SK-N-SH (cell line): Measurements from ENCODE around the gene CTNNA3. TPM values are rescaled to one million over a fixed set of nuclear protein-coding genes. Genes with fewer than 3 reads are reported as not detected.

Experiments used
- CTCF ChIA-PET: fragments of 300-600, 350-600 bp; formaldehyde crosslinking; extraction: SDS; loops from one replicate; lab custom pipeline; 2021; lab: Yijun Ruan, JAX
- POLR2A ChIA-PET: fragments of 350-600 bp; sonication (Branson Sonifier 250); formaldehyde crosslinking; extraction: SDS; loops from one replicate; lab custom pipeline; 2020; ENCODE audit warnings: antibody characterized with exemption, inconsistent platforms; lab: Yijun Ruan, JAX
- DNase-seq: peaks from one replicate; pipeline ENCODE4 v3.0.0; 2012
- H2AFZ ChIP-seq: fragments of 200-600 bp; sonication (generic); 2 replicates; pipeline ENCODE4 v1.8.1; 2016; ENCODE audit warnings: antibody characterized with exemption, mild to moderate bottlenecking, low read depth
- H3F3A ChIP-seq: fragments of 200-600 bp; sonication (generic); replicated peaks from 2 replicates; pipeline ENCODE3; 2016; ENCODE audit warnings: antibody characterized with exemption, mild to moderate bottlenecking; ENCODE audit not compliant: insufficient read depth
- H3K27ac ChIP-seq, 2 experiments: fragments of 200-500 bp in 1 of 2; fragments of 200-600 bp in 1 of 2; sonication (Bioruptor generic) in 1 of 2; sonication (generic), shearing (Covaris generic) in 1 of 2; 2 replicates each; pipeline versions ENCODE4 v1.5.1 to v1.6.1; 2014 to 2016; ENCODE audit warnings: low read depth in 2 of 2, inconsistent platforms in 1 of 2, low read length in 1 of 2, mild to moderate bottlenecking in 1 of 2, mixed read lengths in 1 of 2
- H3K27me3 ChIP-seq: fragments of 200-600 bp; sonication (generic), shearing (Covaris generic); 2 replicates; pipeline ENCODE4 v1.6.1; 2016; ENCODE audit warnings: mixed run types; ENCODE audit not compliant: insufficient read depth
- H3K36me3 ChIP-seq, 2 experiments: fragments of 200-500 bp in 1 of 2; fragments of 200-600 bp in 1 of 2; sonication (Bioruptor generic) in 1 of 2; sonication (generic) in 1 of 2; replicated peaks in 1 of 2; 2 replicates each; pipeline versions ENCODE3 to v1.5.1; 2014 to 2016; ENCODE audit warnings: low read length in 1 of 2, mild to moderate bottlenecking in 1 of 2; ENCODE audit not compliant: insufficient read depth in 2 of 2, control insufficient read depth in 1 of 2
- H3K4me1 ChIP-seq, 2 experiments: fragments of 200-500 bp in 1 of 2; fragments of 200-600 bp in 1 of 2; sonication (Bioruptor generic) in 1 of 2; sonication (generic), shearing (Covaris generic) in 1 of 2; 2 replicates each; pipeline versions ENCODE4 v1.5.1 to v1.6.1; 2014 to 2016; ENCODE audit warnings: low read depth in 1 of 2, low read length in 1 of 2, mixed run types in 1 of 2; ENCODE audit not compliant: insufficient read depth in 2 of 2, control insufficient read depth in 1 of 2
- H3K4me2 ChIP-seq: fragments of 200-600 bp; sonication (generic), shearing (Covaris generic); 2 replicates; pipeline ENCODE4 v1.6.1; 2017; ENCODE audit warnings: mixed run types
- H3K4me3 ChIP-seq, 2 experiments: fragments of 200-500 bp in 1 of 2; fragments of 200-600 bp in 1 of 2; sonication (Bioruptor generic) in 1 of 2; sonication (generic), shearing (Covaris generic) in 1 of 2; 2 replicates each; pipeline versions ENCODE4 v1.5.1 to v1.8.1; 2014 to 2016; ENCODE audit warnings: low read depth in 2 of 2, inconsistent platforms in 1 of 2, low read length in 1 of 2, mild to moderate bottlenecking in 1 of 2, mixed read lengths in 1 of 2, moderate library complexity in 1 of 2
- H3K79me2 ChIP-seq: fragments of 200-600 bp; sonication (generic); 2 replicates; pipeline ENCODE4 v1.8.1; 2017; ENCODE audit warnings: mild to moderate bottlenecking; ENCODE audit not compliant: insufficient read depth
- H3K9ac ChIP-seq: fragments of 200-600 bp; sonication (generic); 2 replicates; pipeline ENCODE4 v1.6.1; 2017; ENCODE audit warnings: mixed run types
- H3K9me2 ChIP-seq: fragments of 200-600 bp; sonication (generic); 2 replicates; pipeline ENCODE4 v1.6.1; 2017; ENCODE audit warnings: mixed run types
- H3K9me3 ChIP-seq: fragments of 200-600 bp; sonication (generic); 2 replicates; pipeline ENCODE4 v1.6.1; 2017; ENCODE audit warnings: mixed run types, mild to moderate bottlenecking, moderate library complexity
- H4K20me1 ChIP-seq: fragments of 200-600 bp; sonication (generic); 2 replicates; pipeline ENCODE4 v1.6.1; 2017; ENCODE audit warnings: mild to moderate bottlenecking, mixed run types; ENCODE audit not compliant: insufficient read depth
- EZH2phosphoT487 ChIP-seq: fragments of 200-600 bp; sonication (generic); IDR thresholded peaks from 2 replicates; pipeline ENCODE4 v1.6.1; 2017; ENCODE audit warnings: low read depth, mixed run types, mild to moderate bottlenecking, antibody characterized with exemption, moderate library complexity, borderline replicate concordance
- FOSL2 ChIP-seq: IDR thresholded peaks from 2 replicates; pipeline ENCODE4 v1.4.0; 2012; ENCODE audit warnings: low read depth, mild to moderate bottlenecking, moderate library complexity, borderline replicate concordance
- IRF3 ChIP-seq: fragments of 150-350 bp; IDR thresholded peaks from 2 replicates; pipeline ENCODE4 v1.6.1; 2016; ENCODE audit warnings: mild to moderate bottlenecking, low read depth, low read length
- JUND ChIP-seq: IDR thresholded peaks from 2 replicates; pipeline ENCODE4 v1.4.0; 2012
- MAX ChIP-seq: IDR thresholded peaks from 2 replicates; pipeline ENCODE4 v1.4.0; 2012; ENCODE audit warnings: low read depth
- MXI1 ChIP-seq: IDR thresholded peaks from 2 replicates; pipeline ENCODE4 v1.6.1; 2012; ENCODE audit warnings: mild to moderate bottlenecking, low read depth, low read length, improper control_type of control experiment
- NRF1 ChIP-seq: IDR thresholded peaks from 2 replicates; pipeline ENCODE4 v1.6.1; 2012; ENCODE audit warnings: low read depth, mild to moderate bottlenecking, low read length
- RAD21 ChIP-seq: IDR thresholded peaks from 2 replicates; pipeline ENCODE4 v1.6.1; 2012; ENCODE audit warnings: mild to moderate bottlenecking, low read length
- REST ChIP-seq: IDR thresholded peaks from 2 replicates; pipeline ENCODE4 v1.6.1; 2012; ENCODE audit warnings: mild to moderate bottlenecking, low read depth, low read length, moderate library complexity
- RFX5 ChIP-seq: IDR thresholded peaks from 2 replicates; pipeline ENCODE4 v1.6.1; 2012; ENCODE audit warnings: mild to moderate bottlenecking, improper control_type of control experiment, low read length
- RXRA ChIP-seq: IDR thresholded peaks from 2 replicates; pipeline ENCODE4 v1.4.0; 2012; ENCODE audit warnings: low read depth, mild to moderate bottlenecking, borderline replicate concordance
- SMC3 ChIP-seq: IDR thresholded peaks from 2 replicates; pipeline ENCODE4 v1.6.1; 2012; ENCODE audit warnings: low read depth, low read length, improper control_type of control experiment
- TAF1 ChIP-seq: IDR thresholded peaks from 2 replicates; pipeline ENCODE4 v1.6.1; 2012; ENCODE audit warnings: low read depth, mild to moderate bottlenecking, low read length, moderate library complexity, borderline replicate concordance
- TEAD4 ChIP-seq: IDR thresholded peaks from 2 replicates; pipeline ENCODE4 v1.4.0; 2012; ENCODE audit warnings: mild to moderate bottlenecking, borderline replicate concordance; ENCODE audit not compliant: insufficient read depth
- USF2 ChIP-seq: fragments of 150-350 bp; IDR thresholded peaks from 2 replicates; pipeline ENCODE4 v1.6.1; 2017; ENCODE audit warnings: antibody characterized with exemption, low read length, low read depth, borderline replicate concordance
- ZBTB33 ChIP-seq: IDR thresholded peaks from 2 replicates; pipeline ENCODE4 v1.4.0; 2012; ENCODE audit warnings: low read depth, borderline replicate concordance
- WGBS: methylation state at CpG from one replicate; pipeline ENCODE4 v1.1.6; 2017; ENCODE audit warnings: low lambda C conversion rate; 5-methylcytosine and 5-hydroxymethylcytosine counted together
- polyA plus RNA-seq, 3 experiments: library from polyadenylated mRNA; depleted of rRNA; stranded (reverse); fragments of >200 nt; gene quantifications; 2 replicates each; pipeline ENCODE4 v1.2.3, GENCODE V29; 2012

CTNNA3 gene
- polyA plus RNA-seq, 1 of the 3 experiments (the other 2 are of a cell fraction), result not detected

GRCh38 chr10:65903620-65904019 lies 1792.4 kb downstream of the CTNNA3 start:
- H3K36me3 ChIP-seq, result no peaks in the 10 kb centered on the region
- H3K4me3 ChIP-seq, result no peak overlapping the region
- H2AFZ ChIP-seq, result no peak overlapping the region
- no peak overlapping the region for H3K4me2 ChIP-seq
- H3K9ac ChIP-seq, result no peak overlapping the region
- ChIA-PET POLR2A (no interaction called here), CTCF (no interaction called here)
- no peaks in the 10 kb centered on the region for H3K79me2 ChIP-seq
- no peaks in the 10 kb centered on the region for H3K9me3 ChIP-seq
- no peaks in the 10 kb centered on the region for H3K27me3 ChIP-seq
- no peaks in the 10 kb centered on the region for H3F3A ChIP-seq
- no peaks in the 10 kb centered on the region; a peak in 1 of 4 replicates for H3K4me1 ChIP-seq
- WGBS, result 92% methylated on average over 4 of the region's 4 CpGs
- no peaks in the 10 kb centered on the region for H3K9me2 ChIP-seq
- no peak overlapping the region for H3K27ac ChIP-seq
- TF ChIP-seq MAX, result no peak
- no peak for TF ChIP-seq RFX5
- TF ChIP-seq RXRA, result no peak
- TF ChIP-seq NRF1, result no peak
- no peak for TF ChIP-seq EZH2phosphoT487
- no peak for TF ChIP-seq USF2
- no peak for TF ChIP-seq SMC3
- no peak for TF ChIP-seq TEAD4
- TF ChIP-seq JUND, result no peak
- TF ChIP-seq MXI1, result no peak
- no peak for TF ChIP-seq ZBTB33
- TF ChIP-seq REST, result no peak
- no peak for TF ChIP-seq RAD21
- no peak for TF ChIP-seq FOSL2
- TF ChIP-seq TAF1, result no peak
- no peak for TF ChIP-seq IRF3
- no peaks in the 10 kb centered on the region for H4K20me1 ChIP-seq
- DNase-seq, result no peak
